Sigmoid colon (tissue), 7 donors: ENCODE data around the gene RTL10. TPM values are rescaled to one million over a fixed set of nuclear protein-coding genes. Genes with fewer than 3 reads are reported as not detected.
A peak's percentile ranks its signal among the peaks of the same experiment; 100 is the strongest.

Experiments used
- DNase-seq: peaks from one replicate; pipeline ENCODE4 v3.0.0-alpha.2; 2019
- H3K27ac ChIP-seq, 4 donors: fragments of 200-600 bp; sonication (generic); one replicate each; pipeline ENCODE4 v1.5.1; 2016 to 2019; ENCODE audit warnings: mild to moderate bottlenecking in 1 of 4
- H3K27me3 ChIP-seq, 3 donors: fragments of 200-600 bp; sonication (generic); one replicate each; pipeline ENCODE4 v1.5.1; 2019; ENCODE audit warnings: mild to moderate bottlenecking in 1 of 3
- H3K36me3 ChIP-seq, 4 donors: fragments of 200-600 bp; sonication (generic); one replicate each; pipeline ENCODE4 v1.5.1; 2016 to 2019
- H3K4me1 ChIP-seq, 4 donors: fragments of 200-600 bp; sonication (generic); one replicate each; pipeline ENCODE4 v1.5.1; 2017 to 2019
- H3K4me3 ChIP-seq, 4 donors: fragments of 200-600 bp; sonication (generic); one replicate each; pipeline ENCODE4 v1.5.1; 2017 to 2019; ENCODE audit warnings: mild to moderate bottlenecking in 2 of 4, moderate library complexity in 1 of 4
- H3K9me3 ChIP-seq, 4 donors: fragments of 200-600 bp in 3 of 4; sonication (generic) in 3 of 4; one replicate each; pipeline versions ENCODE4 v1.5.1 to v1.6.1; 2013 to 2019
- CTCF ChIP-seq, 4 experiments: fragments of 450-650 bp in 3 of 4; fragments of 200-600 bp in 1 of 4; IDR thresholded peaks; one replicate each; pipeline ENCODE4 v1.5.1; 2016 to 2019; ENCODE audit warnings: antibody characterized with exemption in 4 of 4, mild to moderate bottlenecking in 3 of 4, moderate library complexity in 2 of 4
- EP300 ChIP-seq, 4 donors: sonication (generic); formaldehyde crosslinking; IDR thresholded peaks; one replicate each; pipeline ENCODE4 v1.6.1; 2017; ENCODE audit warnings: antibody characterized with exemption in 4 of 4
- POLR2A ChIP-seq, 2 donors: fragments of 450-650 bp; IDR thresholded peaks; one replicate each; pipeline ENCODE4 v1.6.1; 2016; ENCODE audit warnings: antibody characterized with exemption in 2 of 2, mild to moderate bottlenecking in 2 of 2, moderate library complexity in 2 of 2
- POLR2AphosphoS5 ChIP-seq, 4 donors: sonication (generic); formaldehyde crosslinking; IDR thresholded peaks; one replicate each; pipeline ENCODE4 v1.6.1; 2017; ENCODE audit warnings: antibody characterized with exemption in 4 of 4
- WGBS, 2 donors: extraction: QIAGEN DNeasy Blood & Tissue Kit; methylation state at CpG; one replicate each; pipeline ENCODE4 v1.1.7; 2013; 5-methylcytosine and 5-hydroxymethylcytosine counted together
- intact Hi-C: fragments of 100-400 bp; cut with DNase I; formaldehyde crosslinking; loops from one replicate; pipeline ENCODE4 v1.15.1; 2023
- polyA plus RNA-seq, 3 donors: library from polyadenylated mRNA; stranded (reverse); fragments of 200-250 nt; gene quantifications; one replicate each; pipeline ENCODE4 v1.2.3, GENCODE V29; 2013
- total RNA-seq, 4 donors: library from RNA; depleted of rRNA; stranded (reverse); fragments of >200 nt; gene quantifications; one replicate each; pipeline ENCODE4 v1.1.0, GENCODE V29; 2016
- donor health status: healthy with polysubstance abuse.
- donor health status: Bipolar disorder and iron deficiency.
- donor health status: healthy.

RTL10 gene
- total and polyA plus RNA-seq, 7 donors: 1.8 to 15.0 (median 7.8) TPM

- WGBS, 2 donors: 91 to 94% methylated on average over 14 of the region's 14 CpGs
- H3K36me3 ChIP-seq: no peaks in the 10 kb centered on the region
- TF ChIP-seq POLR2A (IDR thresholded peaks at IDR 0.05) (no peak), CTCF (IDR thresholded peaks at IDR 0.05) (no peak), POLR2AphosphoS5 (IDR thresholded peaks at IDR 0.05) (no peak), EP300 (IDR thresholded peaks at IDR 0.05) (no peak)
- no peaks in the 10 kb centered on the region for H3K4me1 ChIP-seq
- no peaks in the 10 kb centered on the region for H3K9me3 ChIP-seq
- peak; percentile 40 for DNase-seq
- H3K27me3 ChIP-seq: no peaks in the 10 kb centered on the region
- intact Hi-C loops: no loop called here
- no peak overlapping the region for H3K4me3 ChIP-seq
- no peak overlapping the region for H3K27ac ChIP-seq
Measured at GRCh38 chr22:19819208-19819910, 35.3 kb downstream of the RTL10 start.

GRCh38 chr22:19818324-19819207 is 36.1 kb downstream of the RTL10 start:
- no peaks in the 10 kb centered on the region for H3K9me3 ChIP-seq
- intact Hi-C loops: no loop called here
- no peak overlapping the region for H3K27ac ChIP-seq
- DNase-seq: no peak
- peaks cover 0 to 2% (median 0%) of the 10 kb centered on the region in 4 donors for H3K36me3 ChIP-seq
- WGBS, 2 donors: 92 to 93% methylated on average over 17 of the region's 17 CpGs
- H3K27me3 ChIP-seq: no peaks in the 10 kb centered on the region
- H3K4me3 ChIP-seq: no peak overlapping the region
- no peaks in the 10 kb centered on the region for H3K4me1 ChIP-seq
- no peak for TF ChIP-seq POLR2AphosphoS5 (IDR thresholded peaks at IDR 0.05)
- TF ChIP-seq EP300 (IDR thresholded peaks at IDR 0.05): no peak
- no peak for TF ChIP-seq CTCF (IDR thresholded peaks at IDR 0.05)
- TF ChIP-seq POLR2A (IDR thresholded peaks at IDR 0.05): no peak

- Histone ChIP-seq H3K36me3 (peaks cover 0 to 4% (median 2%) of the 10 kb centered on the region in 4 donors), H3K4me1 (no peaks in the 10 kb centered on the region), H3K4me3 (no peak overlapping the region), H3K9me3 (no peaks in the 10 kb centered on the region), H3K27ac (no peak overlapping the region), H3K27me3 (no peaks in the 10 kb centered on the region)
- intact Hi-C loops: no loop called here
- no peak for DNase-seq
- TF ChIP-seq POLR2AphosphoS5 (IDR thresholded peaks at IDR 0.05) (no peak), EP300 (IDR thresholded peaks at IDR 0.05) (no peak), POLR2A (IDR thresholded peaks at IDR 0.05) (no peak), CTCF (IDR thresholded peaks at IDR 0.05) (no peak)
- 94 to 96% methylated on average over 14 of the region's 14 CpGs for WGBS, 2 donors
Measured at GRCh38 chr22:19816372-19817119, 38.1 kb downstream of the RTL10 start.

- intact Hi-C loops: no loop called here
- Histone ChIP-seq H3K36me3 (peaks cover 0 to 4% (median 2%) of the 10 kb centered on the region in 4 donors), H3K27me3 (no peaks in the 10 kb centered on the region), H3K4me1 (no peaks in the 10 kb centered on the region), H3K4me3 (no peak overlapping the region), H3K9me3 (no peaks in the 10 kb centered on the region), H3K27ac (no peak overlapping the region)
- TF ChIP-seq POLR2A (IDR thresholded peaks at IDR 0.05) (no peak), POLR2AphosphoS5 (IDR thresholded peaks at IDR 0.05) (no peak), EP300 (IDR thresholded peaks at IDR 0.05) (no peak), CTCF (IDR thresholded peaks at IDR 0.05) (no peak)
- no peak for DNase-seq
- 91 to 92% methylated on average over 16 of the region's 16 CpGs for WGBS, 2 donors
Measured at GRCh38 chr22:19815823-19816290, 38.8 kb downstream of the RTL10 start.
